GM21515 (cell line): ENCODE data around the gene ARHGEF2.
"Not testable (repeated sequence)": the region's sequence is repeated elsewhere in the genome, so short reads cannot be mapped to it uniquely, and the experiment has no call there.

Experiments
- ATAC-seq: cut with Tn5 transposase; IDR thresholded peaks from one replicate; pipeline ENCODE4 v1.9.1; 2021; ENCODE audit not compliant: unreplicated experiment

Gene ARHGEF2

GRCh38 chr1:155993595-155993994 is 15.2 kb upstream of the ARHGEF2 start:
- no peak for ATAC-seq

GRCh38 chr1:155990005-155990739 is 11.8 kb upstream of the ARHGEF2 start:
- peak; percentile 33 for ATAC-seq

GRCh38 chr1:155989242-155990004 is 11.1 kb upstream of the ARHGEF2 start:
- ATAC-seq = peak; percentile 74

GRCh38 chr1:155984903-155985645 is 6.7 kb upstream of the ARHGEF2 start:
- not testable (repeated sequence) for ATAC-seq

- ATAC-seq = no peak
Measured at GRCh38 chr1:155984341-155984740, 6.0 kb upstream of the ARHGEF2 start.

GRCh38 chr1:155983191-155984024 is 5.1 kb upstream of the ARHGEF2 start:
- no peak for ATAC-seq

- no peak for ATAC-seq
Measured at GRCh38 chr1:155982106-155982505, 3.8 kb upstream of the ARHGEF2 start.

GRCh38 chr1:155981266-155982088 is 3.1 kb upstream of the ARHGEF2 start:
- no peak for ATAC-seq

- no peak for ATAC-seq
Measured at GRCh38 chr1:155979597-155980343, 1.4 kb upstream of the ARHGEF2 start.

- no peak for ATAC-seq
Measured at GRCh38 chr1:155978973-155979429, 654 bp upstream of the ARHGEF2 start.

GRCh38 chr1:155977690-155978324 is 540 bp downstream of the ARHGEF2 start:
- ATAC-seq = no peak

GRCh38 chr1:155976913-155977689 is 1.2 kb downstream of the ARHGEF2 start:
- ATAC-seq = no peak

- ATAC-seq = no peak
Measured at GRCh38 chr1:155976062-155976912, 2.1 kb downstream of the ARHGEF2 start.

GRCh38 chr1:155975375-155976061 is 2.8 kb downstream of the ARHGEF2 start:
- ATAC-seq = no peak

GRCh38 chr1:155974208-155975115 is 3.9 kb downstream of the ARHGEF2 start:
- ATAC-seq = no peak
